K562 (cell line): Measurements from ENCODE around the gene MEGF11. TPM values are rescaled to one million over a fixed set of nuclear protein-coding genes. Genes with fewer than 3 reads are reported as not detected.

ENCODE experiments used
- ATAC-seq: fragments of 200-7000 bp; cut with Tn5 transposase; 3 replicates; pipeline ENCODE4 v1.9.1; 2020; ENCODE audit warnings: moderate library complexity
- BruUV-seq: library from RNA; stranded (reverse); fragments of 400-500 nt; replicated peaks from 2 replicates; lab custom pipeline; 2021; lab: Mats Ljungman, UMichigan
- CTCF ChIA-PET: fragments of 300-600 bp; formaldehyde crosslinking; extraction: SDS; loops from one replicate; lab custom pipeline; 2021; ENCODE audit warnings: low intra/inter-chr PET ratio; lab: Yijun Ruan, JAX
- POLR2A ChIA-PET: fragments of 300-600, 350-650 bp; sonication (Branson Sonifier 250); formaldehyde crosslinking; extraction: SDS; loops from one replicate; lab custom pipeline; 2021; ENCODE audit warnings: antibody characterized with exemption, inconsistent platforms; lab: Yijun Ruan, JAX
- DNase-seq, 4 experiments: peaks; one replicate each; pipeline versions ENCODE4 v3.0.0 to v3.0.0-alpha.2; 2011 to 2018; ENCODE audit warnings: low spot score in 3 of 4, mixed read lengths in 3 of 4; ENCODE audit errors: extremely low read depth in 1 of 4
- FAIRE-seq: peaks from 2 replicates; lab custom pipeline; 2011; peaks lifted over from hg19 to GRCh38; lab: Jason Lieb, UNC
- H2AFZ ChIP-seq: 2 replicates; pipeline ENCODE4 v1.6.0; 2011; ENCODE audit warnings: low read depth, low read length, control low read depth, inconsistent platforms
- H3K27ac ChIP-seq: fragments of 200-600 bp; 3 replicates; pipeline ENCODE4 v1.8.0; 2011; ENCODE audit warnings: low read depth, mild to moderate bottlenecking, control low read depth, inconsistent platforms, low read length, moderate library complexity, mixed read lengths; ENCODE audit errors: extremely low read depth
- H3K27me3 ChIP-seq, 2 experiments: fragments of 300-600 bp in 1 of 2; 2 replicates in 1 of 2; 3 replicates in 1 of 2; pipeline versions ENCODE4 v1.6.0 to v1.8.0; 2011; ENCODE audit warnings: inconsistent platforms in 2 of 2, low read length in 2 of 2, mild to moderate bottlenecking in 1 of 2, mixed read lengths in 1 of 2, moderate library complexity in 1 of 2; ENCODE audit not compliant: control insufficient read depth in 2 of 2, insufficient read depth in 2 of 2
- H3K36me3 ChIP-seq: fragments of 300-600 bp; 3 replicates; pipeline ENCODE4 v1.8.0; 2011; ENCODE audit warnings: mild to moderate bottlenecking, low read length, inconsistent platforms; ENCODE audit not compliant: control insufficient read depth, insufficient read depth
- H3K4me1 ChIP-seq, 2 experiments: fragments of 200-600 bp in 1 of 2; replicated peaks in 1 of 2; 2 replicates in 1 of 2; 3 replicates in 1 of 2; pipeline versions ENCODE4 v1.5.1 to v1.8.0; 2011; ENCODE audit warnings: inconsistent platforms in 2 of 2, low read length in 2 of 2, mild to moderate bottlenecking in 1 of 2, mixed read lengths in 1 of 2, moderate library complexity in 1 of 2; ENCODE audit not compliant: control insufficient read depth in 2 of 2, insufficient read depth in 2 of 2
- H3K4me2 ChIP-seq: 2 replicates; pipeline ENCODE4 v1.6.1; 2011; ENCODE audit warnings: low read length, control low read depth, inconsistent platforms, mixed read lengths; ENCODE audit not compliant: insufficient read depth
- H3K4me3 ChIP-seq: fragments of 200-600 bp; sonication (generic), shearing (Covaris generic); 2 replicates; pipeline ENCODE4 v1.5.1; 2016; ENCODE audit warnings: control low read depth, inconsistent platforms
- H3K79me2 ChIP-seq: fragments of 200-600 bp; 3 replicates; pipeline ENCODE4 v1.8.0; 2011; ENCODE audit warnings: low read length, inconsistent platforms; ENCODE audit not compliant: control insufficient read depth, insufficient read depth
- H3K9ac ChIP-seq, 2 experiments: 2 replicates each; pipeline versions ENCODE4 v1.6.0 to v1.6.1; 2011; ENCODE audit warnings: low read depth in 2 of 2, low read length in 2 of 2, control low read depth in 1 of 2, inconsistent platforms in 1 of 2, mild to moderate bottlenecking in 1 of 2, mixed read lengths in 1 of 2; ENCODE audit not compliant: insufficient read depth in 1 of 2
- H3K9me1 ChIP-seq: one replicate; pipeline ENCODE4 v1.6.0; 2011; ENCODE audit warnings: inconsistent platforms, mild to moderate bottlenecking, low read length, moderate library complexity; ENCODE audit not compliant: control insufficient read depth, insufficient read depth
- H3K9me3 ChIP-seq: replicated peaks from 2 replicates; pipeline ENCODE4 v1.5.1; 2011; ENCODE audit warnings: low read depth, low read length, inconsistent platforms; ENCODE audit not compliant: control insufficient read depth, insufficient read depth
- H4K20me1 ChIP-seq: replicated peaks from 2 replicates; pipeline ENCODE4 v1.6.1; 2011; ENCODE audit warnings: low read length, inconsistent platforms, mixed read lengths; ENCODE audit not compliant: control insufficient read depth, insufficient read depth
- COPS2 ChIP-seq: fragments of 450-650 bp; conservative IDR thresholded peaks from 2 replicates; pipeline ENCODE4 v1.6.1; 2016; ENCODE audit warnings: mild to moderate bottlenecking, moderate library complexity
- FOXM1 ChIP-seq, 2 experiments: fragments of 450-650 bp in 1 of 2; sonication (generic) in 1 of 2; formaldehyde crosslinking in 1 of 2; IDR thresholded peaks; 2 replicates each; pipeline versions ENCODE4 v1.6.1 to v1.9.0; 2017 to 2022; ENCODE audit warnings: low read depth in 2 of 2, mild to moderate bottlenecking in 2 of 2, missing genetic modification reagents in 1 of 2, moderate library complexity in 1 of 2
- PHF8 ChIP-seq: fragments of 200-600 bp; sonication (generic); IDR thresholded peaks from 2 replicates; pipeline ENCODE4 v1.6.1; 2012; ENCODE audit warnings: mixed run types, mild to moderate bottlenecking, inconsistent platforms, low read length, moderate library complexity, borderline replicate concordance
- PTTG1 ChIP-seq: fragments of 450-650 bp; IDR thresholded peaks from 2 replicates; pipeline ENCODE4 v1.6.1; 2016; ENCODE audit warnings: low read depth, mild to moderate bottlenecking, missing genetic modification characterization, missing compliant biosample characterization
- RCOR1 ChIP-seq, 2 experiments: IDR thresholded peaks; 2 replicates each; pipeline ENCODE4 v1.6.1; 2012; ENCODE audit warnings: low read depth in 2 of 2, low read length in 2 of 2, borderline replicate concordance in 1 of 2, improper control_type of control experiment in 1 of 2
- SMAD2 ChIP-seq: fragments of 150-350 bp; IDR thresholded peaks from 2 replicates; pipeline ENCODE4 v1.6.1; 2014; ENCODE audit warnings: low read depth, mild to moderate bottlenecking, low read length
- SMARCE1 ChIP-seq: fragments of 450-650 bp; IDR thresholded peaks from 2 replicates; pipeline ENCODE4 v1.7.1; 2016; ENCODE audit warnings: mild to moderate bottlenecking
- ZNF134 ChIP-seq: fragments of 250-450 bp; sonication (Bioruptor Pico); conservative IDR thresholded peaks from 2 replicates; pipeline ENCODE4 v1.4.0; 2020
- WGBS: fragments of 100-300 bp; shearing (Covaris generic); methylation state at CpG from one replicate; pipeline ENCODE4 v1.1.6; 2016; ENCODE audit warnings: low coverage, mixed read lengths; ENCODE audit not compliant: insufficient coverage; ENCODE audit errors: missing lambda C conversion rate; 5-methylcytosine and 5-hydroxymethylcytosine counted together
- in situ Hi-C: fragments of 300-500 bp; cut with MboI; formaldehyde crosslinking; loops from 4 replicates; pipeline ENCODE4 v1.15.0; 2018; ENCODE audit warnings: inconsistent platforms, mixed read lengths
- intact Hi-C: fragments of 100-400 bp; cut with micrococcal nuclease; formaldehyde crosslinking; loops from 2 replicates; pipeline ENCODE4 v1.14.2; 2022
- polyA plus RNA-seq, 8 experiments: library from polyadenylated mRNA; depleted of rRNA in 4 of 8; stranded (reverse) in 5 of 8; unstranded in 3 of 8; fragments of >200 nt; fragmentation: Nextera tagmentation in 2 of 8; fragmentation: Illumina TruSeq in 1 of 8; extraction: Ambion mirVana in 2 of 8; extraction: Trizol in 1 of 8; gene quantifications; 2 replicates each; pipeline versions ENCODE4 v1.2.1 to v1.2.3, GENCODE V29; 2011 to 2014; ENCODE audit warnings: inconsistent platforms in 1 of 8, missing spikeins in 1 of 8
- total RNA-seq, 7 experiments: library from RNA; depleted of rRNA in 6 of 7; stranded (reverse); fragments of >200 nt in 6 of 7; fragmentation: Illumina TruSeq in 2 of 7; extraction: Trizol in 2 of 7; gene quantifications; 2 replicates each; pipeline versions ENCODE4 v1.2.1 to v1.2.3, GENCODE V29; 2011 to 2021; ENCODE audit warnings: low replicate concordance in 1 of 7

MEGF11 gene
- total and polyA plus RNA-seq, 9 of the 15 experiments (the other 6 are each of a cell fraction or from before 2014, with no cell fraction given), result 0.06 to 0.23 (median 0.20) TPM; not detected in 6

GRCh38 chr15:66142285-66142684, 111.3 kb downstream of the MEGF11 start:
- in situ Hi-C loops, result no loop called here
- no peak for FAIRE-seq
- no peaks in the 10 kb centered on the region for H3K79me2 ChIP-seq
- H3K9ac ChIP-seq, result no peak overlapping the region
- no peak overlapping the region for H3K4me3 ChIP-seq
- TF ChIP-seq RCOR1 (IDR thresholded peaks at IDR 0.05; ENCODE audit: borderline replicate concordance in 1 of 2, low read depth in 2 of 2, low read length in 2 of 2) (no peak), SMARCE1 (no peak), FOXM1 (IDR thresholded peaks at IDR 0.05; ENCODE audit: low read depth) (no peak), FOXM1 (CRISPR knock-in tag; IDR thresholded peaks at IDR 0.05; ENCODE audit: low read depth) (no peak), COPS2 (no peak), PHF8 (no peak), SMAD2 (no peak), PTTG1 (tag) (no peak), ZNF134 (CRISPR knock-in tag) (no peak)
- no peaks in the 10 kb centered on the region for H3K4me1 ChIP-seq
- H3K27ac ChIP-seq, result no peak overlapping the region
- CTCF ChIA-PET, result no interaction called here
- peaks cover 12% of the 10 kb centered on the region; the same call in 1 of the 2 replicates for H4K20me1 ChIP-seq
- DNase-seq, result no peak
- POLR2A ChIA-PET, result no interaction called here
- H3K36me3 ChIP-seq, result no peaks in the 10 kb centered on the region
- no peak for ATAC-seq
- no TSS peak for BruUV-seq
- H2AFZ ChIP-seq, result no peak overlapping the region
- no peaks in the 10 kb centered on the region for H3K9me1 ChIP-seq
- H3K4me2 ChIP-seq, result no peak overlapping the region
- peaks cover 36 to 89% of the 10 kb centered on the region in 2 experiments; a peak in 4 of 5 replicates for H3K27me3 ChIP-seq
- H3K9me3 ChIP-seq, result no peaks in the 10 kb centered on the region
- 4% methylated on average over 11 of the region's 11 CpGs for WGBS
- intact Hi-C loops, result no loop called here
